GM12891 (cell line): ENCODE data around the gene KXD1.

Experiments
- POLR2A ChIP-seq: IDR thresholded peaks from 2 replicates; pipeline ENCODE4 v1.6.1; 2011; ENCODE audit warnings: low read depth, low read length, control low read depth
- POLR2AphosphoS5 ChIP-seq: IDR thresholded peaks from 2 replicates; pipeline ENCODE4 v1.6.1; 2011; ENCODE audit warnings: low read depth, low read length, control low read depth
- SPI1 ChIP-seq: IDR thresholded peaks from 2 replicates; pipeline ENCODE4 v1.6.1; 2011; ENCODE audit warnings: low read depth, low read length, control low read depth

DNA sequence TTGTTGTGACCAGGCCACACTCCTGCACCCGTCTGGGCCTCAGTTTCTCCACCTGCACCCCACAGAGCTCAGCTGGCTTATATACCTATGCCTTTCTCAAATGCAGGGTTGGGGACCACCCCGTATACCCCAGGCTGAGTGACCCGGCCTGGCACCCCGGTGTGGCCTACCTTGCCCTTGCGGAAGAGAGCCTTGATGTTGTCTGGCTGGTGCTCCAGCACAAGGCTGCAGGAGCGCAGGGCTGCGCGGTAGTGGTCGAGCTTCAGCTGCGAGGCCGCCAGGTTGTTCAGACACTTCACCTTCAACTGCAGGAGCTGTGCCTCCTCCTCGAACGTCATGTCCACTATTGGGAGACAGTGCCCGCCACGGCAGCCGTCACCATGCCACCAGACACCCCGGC, 20.2 kb upstream of the KXD1 start:
- TF ChIP-seq POLR2AphosphoS5 (no peak), SPI1 (no peak), POLR2A (no peak)
